ENCODE results near the gene FAM131C. TPM values are rescaled to one million over a fixed set of nuclear protein-coding genes. Genes with fewer than 3 reads are reported as not detected.
A peak's percentile ranks its signal among the peaks of the same experiment; 100 is the strongest.

FAM131C gene
- total and polyA plus RNA-seq, 10 of the 15 experiments (the other 5 are each of a cell fraction or from before 2014, with no cell fraction given): 0.03 TPM; not detected in 9

- H4K20me1 ChIP-seq (ENCODE audit: control insufficient read depth, insufficient read depth): no peaks in the 10 kb centered on the region
- H3K9me3 ChIP-seq (replicated peaks; ENCODE audit: control insufficient read depth, insufficient read depth, low read length): no peaks in the 10 kb centered on the region
- RAD21 ChIA-PET (ENCODE audit: unreplicated experiment): interaction anchor here (0.6 to 1.0 kb wide), 3 partner anchors 40 to 149 kb away, joined by 3 to 4 read pairs (median 3); no protein-coding TSS in a partner anchor
- intact Hi-C loops (cut with micrococcal nuclease; ENCODE audit: unreplicated experiment): no loop called here
- in situ Hi-C loops (cut with MboI): no loop called here
- no peaks in the 10 kb centered on the region for H3K36me3 ChIP-seq (ENCODE audit: control insufficient read depth in 2 of 2, insufficient read depth in 2 of 2, low read length in 1 of 2)
- POLR2A ChIA-PET: no interaction called here
- WGBS (ENCODE audit: insufficient coverage, insufficient replicate concordance, low lambda C conversion rate, missing lambda C conversion rate): 0% methylated on average over 6 of the region's 6 CpGs
- H2AFZ ChIP-seq (ENCODE audit: control insufficient read depth, low read depth, low read length): no peak overlapping the region
- no peaks in the 10 kb centered on the region; the same call in 1 of the 2 replicates for H3K4me1 ChIP-seq (ENCODE audit: control insufficient read depth, insufficient read depth, low read length)
- CTCF ChIA-PET: interaction anchor here (1.5 kb wide), 1 partner anchor 40 kb away, joined by 6 read pairs; no protein-coding TSS in a partner anchor
- BruUV-seq (replicated peaks): no TSS peak
- H3K4me3 ChIP-seq: no peak overlapping the region
- no peaks in the 10 kb centered on the region; a peak in 1 of 4 replicates for H3K27me3 ChIP-seq (replicated peaks in 1 of 2; ENCODE audit: control insufficient read depth in 2 of 2, insufficient read depth in 2 of 2, low read length in 1 of 2)
- no peak overlapping the region for H3K27ac ChIP-seq (ENCODE audit: control insufficient read depth, insufficient read depth)
- DNase-seq (ENCODE audit: low read depth, low spot score) (peak; percentile 20), FAIRE-seq (peak; percentile 18), ATAC-seq (peak; percentile 84)
- no peak overlapping the region for H3K9ac ChIP-seq (ENCODE audit: control insufficient read depth, insufficient read depth, low read length)
- SMC1A ChIA-PET (ENCODE audit: uncharacterized antibody, unreplicated experiment): interaction anchor here (0.6 kb wide), 1 partner anchor 86 kb away, joined by 3 read pairs; no protein-coding TSS in a partner anchor
- TF ChIP-seq BHLHE40 (IDR thresholded peaks at IDR 0.05; ENCODE audit: borderline replicate concordance in 1 of 2, low read depth in 2 of 2, low read length in 1 of 2) (peak in 1 of 2 experiments; percentile 52; a peak in 2 of 4 replicates), CBFB (IDR thresholded peaks at IDR 0.05; ENCODE audit: low read depth) (peak; percentile 56; the same call in 1 of the 2 replicates), ATF3 (IDR thresholded peaks at IDR 0.05; ENCODE audit: borderline replicate concordance, extremely low read depth, low read depth, low read length) (no peak), BCL11A (IDR thresholded peaks at IDR 0.05; ENCODE audit: low read depth, low read length) (peak; percentile 52), FOXM1 (IDR thresholded peaks at IDR 0.05; ENCODE audit: low read depth, low read length) (no peak), RUNX3 (IDR thresholded peaks at IDR 0.05; ENCODE audit: low read length) (peak; percentile 88), EGR1 (IDR thresholded peaks at IDR 0.05; ENCODE audit: borderline replicate concordance in 1 of 2, low read depth in 2 of 2, low read length in 2 of 2) (peak in 1 of 2 experiments; percentile 78; a peak in 2 of 3 replicates), IKZF1 (conservative IDR thresholded peaks at IDR 0.05) (peak; percentile 67), EP300 (IDR thresholded peaks at IDR 0.05; ENCODE audit: borderline replicate concordance in 1 of 2, control insufficient read depth in 1 of 2, low read depth in 2 of 2, low read length in 2 of 2) (no peak), NR2F1 (conservative IDR thresholded peaks at IDR 0.05) (peak; percentile 63), IKZF2 (IDR thresholded peaks at IDR 0.05) (peak in 1 of 2 experiments; percentile 69; a peak in 3 of 4 replicates), FOS (IDR thresholded peaks at IDR 0.05; ENCODE audit: borderline replicate concordance, extremely low read depth, insufficient read length) (no peak), ZBED1 (IDR thresholded peaks at IDR 0.05; ENCODE audit: borderline replicate concordance) (no peak), MEF2B (IDR thresholded peaks at IDR 0.05; ENCODE audit: partially characterized antibody, poor library complexity, severe bottlenecking) (peak; percentile 82), ESRRA (IDR thresholded peaks at IDR 0.05; ENCODE audit: low read length) (no peak), ATF7 (IDR thresholded peaks at IDR 0.05; ENCODE audit: low read depth) (peak; percentile 72), MTA2 (IDR thresholded peaks at IDR 0.05; ENCODE audit: low read depth) (peak; percentile 77; the same call in 1 of the 2 replicates), MLLT1 (IDR thresholded peaks at IDR 0.05) (peak; percentile 65; the same call in 1 of the 2 replicates)
- H3K4me2 ChIP-seq (ENCODE audit: control insufficient read depth, insufficient read depth): no peak overlapping the region
- no peaks in the 10 kb centered on the region for H3K79me2 ChIP-seq (ENCODE audit: control insufficient read depth, insufficient read depth, low read length)
Measured at GRCh38 chr1:16122916-16123315, 49.5 kb upstream of the FAM131C start.

Data from GM12878 (cell line).